ENCODE results near the gene BRF1.

GRCh38 chr14:105205673-105206208 is 95.1 kb downstream of the BRF1 start:
- TF ChIP-seq CTCF (IDR thresholded peaks at IDR 0.05) = no peak
- no peak for TF ChIP-seq POLR2A (IDR thresholded peaks at IDR 0.05)

Measured in right lobe of liver (tissue), 4 donors.